ENCODE measurements around the gene PDSS2.
"Not testable (repeated sequence)": the region's sequence is repeated elsewhere in the genome, so short reads cannot be mapped to it uniquely, and the experiment has no call there.

The PDSS2 gene

DNA sequence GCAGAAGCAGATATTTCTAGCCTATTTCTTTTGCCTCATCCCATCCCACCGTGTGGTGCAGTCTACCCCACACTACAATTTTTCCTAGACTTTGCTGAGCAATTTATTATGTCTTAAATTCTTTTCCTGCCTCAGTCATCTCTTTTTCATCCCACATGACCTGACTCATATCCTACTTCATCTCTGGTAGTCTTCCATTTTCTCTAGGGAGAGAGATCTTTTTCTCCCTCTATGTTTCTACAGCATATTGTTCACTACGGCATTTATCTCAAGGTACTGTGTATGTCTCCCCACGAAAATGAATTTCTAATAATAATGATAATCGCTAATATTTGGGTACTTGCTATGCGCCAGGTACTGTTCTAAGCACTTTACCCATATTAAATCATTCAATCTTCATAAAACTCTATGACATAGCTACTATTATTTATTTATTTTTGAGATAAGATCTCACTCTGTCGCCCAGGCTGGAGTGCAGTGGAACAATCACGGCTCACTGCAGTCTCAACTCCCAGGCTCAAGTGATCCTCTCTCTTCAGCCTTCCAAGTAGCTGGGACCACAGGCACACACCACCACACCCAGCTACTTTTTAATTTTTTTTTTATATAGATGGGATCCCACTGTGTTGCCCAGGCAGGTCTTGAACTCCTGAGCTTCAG lies 15.6 kb downstream of the PDSS2 start:
- no peak overlapping the region for H3K9ac ChIP-seq (ENCODE audit: low read depth, low read length)
- no peaks in the 10 kb centered on the region for H3K4me1 ChIP-seq (ENCODE audit: insufficient read depth, low read length)
- H3K36me3 ChIP-seq (ENCODE audit: insufficient read depth, low read length): no peaks in the 10 kb centered on the region
- peaks cover 15% of the 10 kb centered on the region for H3K9me3 ChIP-seq (ENCODE audit: control insufficient read depth, insufficient read depth, low read length)

GRCh38 chr6:107442938-107443607 lies 16.3 kb downstream of the PDSS2 start:
- H3K9me3 ChIP-seq (ENCODE audit: control insufficient read depth, insufficient read depth, low read length): peaks cover 13% of the 10 kb centered on the region
- H3K36me3 ChIP-seq (ENCODE audit: insufficient read depth, low read length): no peaks in the 10 kb centered on the region
- H3K4me1 ChIP-seq (ENCODE audit: insufficient read depth, low read length): no peaks in the 10 kb centered on the region
- H3K9ac ChIP-seq (ENCODE audit: low read depth, low read length): no peak overlapping the region

DNA sequence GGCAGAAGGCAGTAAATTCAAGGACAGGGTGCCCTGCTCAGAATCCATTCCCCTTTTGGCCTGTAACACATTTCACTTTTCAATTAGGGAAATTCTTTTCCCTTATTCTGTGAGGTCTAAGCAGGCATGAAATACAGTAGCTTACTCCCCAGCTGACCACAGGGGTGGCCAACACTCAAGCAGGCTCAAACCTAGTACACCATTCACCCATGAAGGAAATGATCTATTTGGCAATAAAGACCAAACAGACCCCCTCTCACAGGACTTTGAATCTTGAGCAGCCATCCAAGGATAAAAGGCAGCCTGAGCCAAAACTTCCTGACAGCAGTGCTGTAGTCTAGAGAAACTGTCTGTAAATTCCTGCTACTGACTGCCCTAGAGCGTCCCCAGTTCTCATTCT lies 17.7 kb downstream of the PDSS2 start:
- Histone ChIP-seq H3K4me1 (ENCODE audit: insufficient read depth, low read length) (no peaks in the 10 kb centered on the region), H3K36me3 (ENCODE audit: insufficient read depth, low read length) (no peaks in the 10 kb centered on the region), H3K9me3 (ENCODE audit: control insufficient read depth, insufficient read depth, low read length) (peaks cover 3% of the 10 kb centered on the region), H3K9ac (ENCODE audit: low read depth, low read length) (no peak overlapping the region)

GRCh38 chr6:107440936-107441335 lies 18.4 kb downstream of the PDSS2 start:
- no peak overlapping the region for H3K9ac ChIP-seq (ENCODE audit: low read depth, low read length)
- H3K9me3 ChIP-seq (ENCODE audit: control insufficient read depth, insufficient read depth, low read length): peaks cover 3% of the 10 kb centered on the region
- no peaks in the 10 kb centered on the region for H3K36me3 ChIP-seq (ENCODE audit: insufficient read depth, low read length)
- H3K4me1 ChIP-seq (ENCODE audit: insufficient read depth, low read length): no peaks in the 10 kb centered on the region

DNA sequence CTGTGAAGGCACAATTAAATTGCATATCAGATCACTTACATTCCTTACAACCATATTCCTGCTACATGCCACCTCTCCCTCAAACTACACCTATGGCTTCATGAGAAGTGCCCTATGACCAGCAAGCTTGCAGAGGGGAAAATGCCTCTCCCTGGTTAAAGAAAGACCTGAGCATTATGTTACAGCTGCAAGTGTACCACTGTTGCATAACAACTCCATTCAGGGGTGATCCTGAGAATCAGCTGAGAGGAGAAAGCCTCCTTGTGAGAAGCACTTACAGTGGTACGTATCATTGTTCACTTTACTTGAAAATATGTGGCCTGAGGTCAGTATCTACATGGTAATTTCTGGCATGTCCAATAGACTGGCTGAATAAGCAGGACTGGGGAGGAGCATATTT lies 20.0 kb downstream of the PDSS2 start:
- H3K9ac ChIP-seq (ENCODE audit: low read depth, low read length): no peak overlapping the region
- H3K4me1 ChIP-seq (ENCODE audit: insufficient read depth, low read length): no peaks in the 10 kb centered on the region

GRCh38 chr6:107437691-107438090 lies 21.7 kb downstream of the PDSS2 start:
- no peak overlapping the region for H3K9ac ChIP-seq (ENCODE audit: low read depth, low read length)
- H3K4me1 ChIP-seq (ENCODE audit: insufficient read depth, low read length): no peaks in the 10 kb centered on the region
- H3K36me3 ChIP-seq (ENCODE audit: insufficient read depth, low read length): no peaks in the 10 kb centered on the region
- no peaks in the 10 kb centered on the region for H3K9me3 ChIP-seq (ENCODE audit: control insufficient read depth, insufficient read depth, low read length)

More for the DNA sequence above, 20.0 kb downstream of the PDSS2 start:
- no peaks in the 10 kb centered on the region for H3K9me3 ChIP-seq (ENCODE audit: control insufficient read depth, insufficient read depth, low read length)
- H3K36me3 ChIP-seq (ENCODE audit: insufficient read depth, low read length): no peaks in the 10 kb centered on the region

- H3K9ac ChIP-seq (ENCODE audit: low read depth, low read length): no peak overlapping the region
- H3K9me3 ChIP-seq (ENCODE audit: control insufficient read depth, insufficient read depth, low read length): no peaks in the 10 kb centered on the region
- no peaks in the 10 kb centered on the region for H3K4me1 ChIP-seq (ENCODE audit: insufficient read depth, low read length)
- no peaks in the 10 kb centered on the region for H3K36me3 ChIP-seq (ENCODE audit: insufficient read depth, low read length)
These were observed 22.5 kb downstream of the PDSS2 start for GRCh38 chr6:107436881-107437280.

GRCh38 chr6:107435798-107436197 lies 23.6 kb downstream of the PDSS2 start:
- H3K4me1 ChIP-seq (ENCODE audit: insufficient read depth, low read length): no peaks in the 10 kb centered on the region
- no peaks in the 10 kb centered on the region for H3K9me3 ChIP-seq (ENCODE audit: control insufficient read depth, insufficient read depth, low read length)

DNA sequence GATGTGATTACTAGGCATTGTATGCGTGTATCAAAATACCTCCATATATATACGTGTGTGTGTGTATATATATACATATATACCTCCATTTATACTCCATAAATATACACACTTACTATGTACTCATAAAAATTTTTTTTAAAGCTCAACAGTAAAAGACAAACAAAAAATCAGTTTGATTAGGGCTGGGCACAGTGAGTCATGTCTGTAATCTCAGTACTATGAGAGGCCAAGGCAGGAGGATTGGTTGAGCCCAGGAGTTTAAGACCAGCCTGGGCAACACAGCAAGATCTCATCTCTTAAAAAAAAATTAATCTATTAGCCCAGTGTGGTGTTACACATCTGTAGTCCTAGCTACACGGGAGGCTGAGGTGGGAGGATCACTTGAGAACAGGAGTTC lies 24.6 kb downstream of the PDSS2 start:
- H3K36me3 ChIP-seq (ENCODE audit: insufficient read depth, low read length): no peaks in the 10 kb centered on the region
- H3K4me1 ChIP-seq (ENCODE audit: insufficient read depth, low read length): no peaks in the 10 kb centered on the region
- H3K9me3 ChIP-seq (ENCODE audit: control insufficient read depth, insufficient read depth, low read length): no peaks in the 10 kb centered on the region
- H3K9ac ChIP-seq (ENCODE audit: low read depth, low read length): no peak overlapping the region

More at GRCh38 chr6:107435798-107436197, 23.6 kb downstream of the PDSS2 start:
- Histone ChIP-seq H3K9ac (ENCODE audit: low read depth, low read length) (no peak overlapping the region), H3K36me3 (ENCODE audit: insufficient read depth, low read length) (no peaks in the 10 kb centered on the region)

DNA sequence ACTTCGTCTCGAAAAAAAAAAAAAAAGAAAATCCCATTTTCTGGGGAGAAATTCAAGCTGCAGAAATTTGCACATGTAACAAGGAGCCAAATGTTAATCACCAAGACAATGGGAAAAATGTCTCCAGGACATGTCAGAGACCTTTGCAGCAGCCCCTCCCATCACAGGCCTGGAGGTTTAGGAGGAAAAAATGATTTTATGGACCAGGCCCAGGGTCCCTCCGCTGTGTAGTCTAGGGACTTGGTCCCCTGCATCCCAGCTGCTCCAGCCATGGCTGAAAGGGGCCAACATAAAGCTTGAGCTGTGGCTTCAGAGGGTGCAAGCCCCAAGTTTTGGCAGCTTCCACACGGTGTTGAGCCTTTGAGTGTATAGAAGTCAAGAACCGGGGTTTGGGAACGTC lies 33.4 kb downstream of the PDSS2 start:
- not testable (repeated sequence) for H3K36me3 ChIP-seq (ENCODE audit: insufficient read depth, low read length); H3K9me3 ChIP-seq (ENCODE audit: control insufficient read depth, insufficient read depth, low read length); H3K9ac ChIP-seq (ENCODE audit: low read depth, low read length); H3K4me1 ChIP-seq (ENCODE audit: insufficient read depth, low read length)

GRCh38 chr6:107423474-107423990 lies 35.8 kb downstream of the PDSS2 start:
- H3K9ac ChIP-seq (ENCODE audit: low read depth, low read length): no peak overlapping the region

GRCh38 chr6:107421696-107422256 lies 37.6 kb downstream of the PDSS2 start:
- H3K9me3 ChIP-seq (ENCODE audit: control insufficient read depth, insufficient read depth, low read length): peaks cover 3% of the 10 kb centered on the region; the same call in 1 of the 2 replicates
- H3K4me1 ChIP-seq (ENCODE audit: insufficient read depth, low read length): no peaks in the 10 kb centered on the region
- no peaks in the 10 kb centered on the region for H3K36me3 ChIP-seq (ENCODE audit: insufficient read depth, low read length)
- H3K9ac ChIP-seq (ENCODE audit: low read depth, low read length): no peak overlapping the region

More at GRCh38 chr6:107423474-107423990, 35.8 kb downstream of the PDSS2 start:
- peaks cover 6% of the 10 kb centered on the region for H3K9me3 ChIP-seq (ENCODE audit: control insufficient read depth, insufficient read depth, low read length)
- no peaks in the 10 kb centered on the region for H3K36me3 ChIP-seq (ENCODE audit: insufficient read depth, low read length)
- no peaks in the 10 kb centered on the region for H3K4me1 ChIP-seq (ENCODE audit: insufficient read depth, low read length)

DNA sequence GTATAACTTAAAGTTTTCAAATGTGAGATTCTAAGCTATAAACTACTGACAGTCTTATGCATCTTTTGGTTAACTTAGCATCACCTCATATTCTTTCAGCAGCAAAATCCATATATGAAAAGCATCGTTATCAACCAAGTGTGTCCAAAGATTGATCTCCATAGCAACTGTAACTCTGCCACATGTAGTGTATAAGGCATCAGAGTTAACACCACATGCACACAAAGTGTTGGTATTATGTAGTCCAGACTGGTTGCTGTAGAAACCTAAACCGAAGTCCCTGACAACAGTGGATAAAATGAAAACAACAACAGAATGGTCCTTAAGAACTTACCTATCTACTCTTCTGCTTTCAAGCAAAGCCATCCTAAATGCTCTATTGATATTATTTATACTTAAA lies 39.6 kb downstream of the PDSS2 start:
- H3K9me3 ChIP-seq (ENCODE audit: control insufficient read depth, insufficient read depth, low read length): 0 out of 2 replicates have a peak, but pooled peaks cover under 1% of the 10 kb centered on the region
- H3K36me3 ChIP-seq (ENCODE audit: insufficient read depth, low read length): no peaks in the 10 kb centered on the region
- H3K4me1 ChIP-seq (ENCODE audit: insufficient read depth, low read length): peaks cover 13% of the 10 kb centered on the region; the same call in 1 of the 2 replicates
- H3K9ac ChIP-seq (ENCODE audit: low read depth, low read length): no peak overlapping the region

- no peak overlapping the region for H3K9ac ChIP-seq (ENCODE audit: low read depth, low read length)
- H3K9me3 ChIP-seq (ENCODE audit: control insufficient read depth, insufficient read depth, low read length): no peaks in the 10 kb centered on the region
- peaks cover 20% of the 10 kb centered on the region; the same call in 1 of the 2 replicates for H3K4me1 ChIP-seq (ENCODE audit: insufficient read depth, low read length)
- H3K36me3 ChIP-seq (ENCODE audit: insufficient read depth, low read length): no peaks in the 10 kb centered on the region
These were observed 41.2 kb downstream of the PDSS2 start for GRCh38 chr6:107418118-107418517.

DNA sequence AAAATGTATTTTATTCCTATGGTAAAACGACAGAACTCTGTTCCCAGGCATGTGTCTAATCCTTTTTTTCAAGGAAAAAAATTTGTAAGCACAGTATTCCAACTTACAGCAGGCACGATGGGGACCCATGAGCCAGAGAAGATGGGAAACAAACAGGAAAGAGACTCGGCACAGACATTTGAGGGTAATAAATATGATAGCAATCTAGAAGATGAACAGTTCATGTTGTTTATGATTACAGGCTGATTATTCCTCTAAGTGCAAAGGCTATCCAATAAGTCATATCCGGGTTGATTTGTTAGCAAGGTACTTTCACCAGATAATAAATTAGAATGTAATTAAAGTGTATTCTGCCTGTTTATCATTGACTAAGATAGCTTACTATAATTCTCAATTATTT lies 43.2 kb downstream of the PDSS2 start:
- Histone ChIP-seq H3K4me1 (ENCODE audit: insufficient read depth, low read length) (peaks cover 20% of the 10 kb centered on the region; the same call in 1 of the 2 replicates), H3K9me3 (ENCODE audit: control insufficient read depth, insufficient read depth, low read length) (no peaks in the 10 kb centered on the region), H3K36me3 (ENCODE audit: insufficient read depth, low read length) (no peaks in the 10 kb centered on the region), H3K9ac (ENCODE audit: low read depth, low read length) (no peak overlapping the region)

Data from ES-I3 (cell line).